ENCODE data around the gene BACH2. TPM values are rescaled to one million over a fixed set of nuclear protein-coding genes. Genes with fewer than 3 reads are reported as not detected.

Gene BACH2
- total and polyA plus RNA-seq, 10 of the 15 experiments (the other 5 are each of a cell fraction or from before 2014, with no cell fraction given), result 0.03 to 0.28 (median 0.04) TPM; not detected in 3

GRCh38 chr6:90025523-90026061 lies 271.1 kb downstream of the BACH2 start:
- Histone ChIP-seq H3K9me3 (replicated peaks; ENCODE audit: control insufficient read depth, insufficient read depth, low read length) (no peaks in the 10 kb centered on the region), H3K79me2 (ENCODE audit: control insufficient read depth, insufficient read depth, low read length) (no peaks in the 10 kb centered on the region), H3K9ac (ENCODE audit: control insufficient read depth, insufficient read depth, low read length) (no peak overlapping the region), H3K36me3 (ENCODE audit: control insufficient read depth in 2 of 2, insufficient read depth in 2 of 2, low read length in 1 of 2) (no peaks in the 10 kb centered on the region), H3K4me1 (ENCODE audit: control insufficient read depth, insufficient read depth, low read length) (no peaks in the 10 kb centered on the region), H3K27me3 (replicated peaks in 1 of 2; ENCODE audit: control insufficient read depth in 2 of 2, insufficient read depth in 2 of 2, low read length in 1 of 2) (no peaks in the 10 kb centered on the region; a peak in 1 of 4 replicates), H3K4me3 (no peak overlapping the region), H3K4me2 (ENCODE audit: control insufficient read depth, insufficient read depth) (no peak overlapping the region), H2AFZ (ENCODE audit: control insufficient read depth, low read depth, low read length) (no peak overlapping the region), H3K27ac (ENCODE audit: control insufficient read depth, insufficient read depth) (no peak overlapping the region), H4K20me1 (ENCODE audit: control insufficient read depth, insufficient read depth) (no peaks in the 10 kb centered on the region)
- in situ Hi-C loops (cut with MboI) (no loop called here), intact Hi-C loops (cut with micrococcal nuclease; ENCODE audit: unreplicated experiment) (no loop called here)
- FAIRE-seq (no peak), DNase-seq (ENCODE audit: low read depth, low spot score) (no peak), ATAC-seq (no peak)
- ChIA-PET POLR2A (no interaction called here), SMC1A (ENCODE audit: uncharacterized antibody, unreplicated experiment) (no interaction called here), RAD21 (ENCODE audit: unreplicated experiment) (no interaction called here), CTCF (interaction anchor here (0.6 kb wide), 1 partner anchor 80 kb away, joined by 3 read pairs; no protein-coding TSS in a partner anchor)
- WGBS (ENCODE audit: insufficient coverage, insufficient replicate concordance, low lambda C conversion rate, missing lambda C conversion rate), result 9% methylated on average over 5 of the region's 5 CpGs
- no TSS peak for BruUV-seq (replicated peaks)
- no peak for TF ChIP-seq HDGF (IDR thresholded peaks at IDR 0.05)
- TF ChIP-seq PRDM15 (CRISPR knock-in tag; IDR thresholded peaks at IDR 0.05), result no peak
- TF ChIP-seq TAF1 (IDR thresholded peaks at IDR 0.05; ENCODE audit: borderline replicate concordance, low read depth, low read length), result no peak
- TF ChIP-seq EZH2 (IDR thresholded peaks at IDR 0.05; ENCODE audit: borderline replicate concordance, control insufficient read depth, low read depth, low read length), result no peak
- no peak for TF ChIP-seq PAX8 (IDR thresholded peaks at IDR 0.05)
- TF ChIP-seq MTA2 (IDR thresholded peaks at IDR 0.05; ENCODE audit: low read depth), result no peak
- TF ChIP-seq ZNF24 (IDR thresholded peaks at IDR 0.05), result no peak
- TF ChIP-seq ZBTB11 (CRISPR knock-in tag; IDR thresholded peaks at IDR 0.05), result no peak
- TF ChIP-seq ATF3 (IDR thresholded peaks at IDR 0.05; ENCODE audit: borderline replicate concordance, extremely low read depth, low read depth, low read length), result no peak
- no peak for TF ChIP-seq BMI1 (IDR thresholded peaks at IDR 0.05; ENCODE audit: borderline replicate concordance)
- no peak for TF ChIP-seq FOXM1 (IDR thresholded peaks at IDR 0.05; ENCODE audit: low read depth, low read length)
- no peak for TF ChIP-seq BCLAF1 (IDR thresholded peaks at IDR 0.05)
- no peak for TF ChIP-seq EED (IDR thresholded peaks at IDR 0.05; ENCODE audit: low read depth)
